Trophoblast cell (in vitro differentiated cells and primary cell): ENCODE results near the gene AASDH.

Experiments used
- DNase-seq, 2 donors: peaks; one replicate each; pipeline ENCODE4 v3.0.0-alpha.2; 2016
- H2AFZ ChIP-seq: 2 replicates; pipeline ENCODE4 v1.6.1; 2013; ENCODE audit warnings: low read length, moderate library complexity, mild to moderate bottlenecking; ENCODE audit not compliant: insufficient read depth, poor library complexity
- H2AK5ac ChIP-seq: 2 replicates; pipeline ENCODE4 v1.6.1; 2013; ENCODE audit warnings: mild to moderate bottlenecking, low read length
- H2BK120ac ChIP-seq: 2 replicates; pipeline ENCODE4 v1.6.1; 2013; ENCODE audit warnings: low read length, mild to moderate bottlenecking, moderate library complexity; ENCODE audit not compliant: insufficient read depth, poor library complexity
- H2BK12ac ChIP-seq: 2 replicates; pipeline ENCODE4 v1.6.1; 2013; ENCODE audit warnings: mild to moderate bottlenecking, low read length, moderate library complexity
- H2BK5ac ChIP-seq: 2 replicates; pipeline ENCODE4 v1.6.1; 2013; ENCODE audit warnings: low read length, low read depth, moderate library complexity, mild to moderate bottlenecking; ENCODE audit not compliant: poor library complexity
- H3K14ac ChIP-seq: 2 replicates; pipeline ENCODE4 v1.6.1; 2013; ENCODE audit warnings: mild to moderate bottlenecking, low read length
- H3K18ac ChIP-seq: 2 replicates; pipeline ENCODE4 v1.6.1; 2013; ENCODE audit warnings: mild to moderate bottlenecking, low read length
- H3K23ac ChIP-seq: 2 replicates; pipeline ENCODE4 v1.6.1; 2013; ENCODE audit warnings: low read length
- H3K27ac ChIP-seq: 2 replicates; pipeline ENCODE4 v1.5.1; 2013; ENCODE audit warnings: low read depth, mild to moderate bottlenecking, inconsistent platforms, low read length, moderate library complexity
- H3K27me3 ChIP-seq: 2 replicates; pipeline ENCODE4 v1.6.1; 2013; ENCODE audit warnings: inconsistent platforms, mild to moderate bottlenecking, low read length, moderate library complexity; ENCODE audit not compliant: insufficient read depth
- H3K36me3 ChIP-seq, 2 experiments: 1 replicate in 1 of 2; 2 replicates in 1 of 2; pipeline ENCODE4 v1.6.1; 2013; ENCODE audit warnings: low read length in 2 of 2, mild to moderate bottlenecking in 2 of 2, moderate library complexity in 1 of 2; ENCODE audit not compliant: insufficient read depth in 2 of 2, control insufficient read depth in 1 of 2
- H3K4ac ChIP-seq: 2 replicates; pipeline ENCODE4 v1.6.1; 2013; ENCODE audit warnings: low read depth, mild to moderate bottlenecking, low read length, moderate library complexity
- H3K4me1 ChIP-seq, 2 experiments: 1 replicate in 1 of 2; 2 replicates in 1 of 2; pipeline ENCODE4 v1.6.1; 2013; ENCODE audit warnings: low read length in 2 of 2, mild to moderate bottlenecking in 2 of 2, moderate library complexity in 1 of 2; ENCODE audit not compliant: insufficient read depth in 2 of 2, control insufficient read depth in 1 of 2
- H3K4me2 ChIP-seq: 2 replicates; pipeline ENCODE4 v1.6.1; 2013; ENCODE audit warnings: inconsistent platforms, mild to moderate bottlenecking, low read length, moderate library complexity
- H3K4me3 ChIP-seq: 2 replicates; pipeline ENCODE4 v1.5.1; 2013; ENCODE audit warnings: mild to moderate bottlenecking, low read depth, low read length, inconsistent platforms
- H3K79me1 ChIP-seq: one replicate; pipeline ENCODE4 v1.6.1; 2013; ENCODE audit warnings: low read length
- H3K79me2 ChIP-seq: 2 replicates; pipeline ENCODE4 v1.6.1; 2013; ENCODE audit warnings: low read length, mild to moderate bottlenecking; ENCODE audit not compliant: control insufficient read depth, insufficient read depth, poor library complexity
- H3K9ac ChIP-seq: 2 replicates; pipeline ENCODE4 v1.6.1; 2013; ENCODE audit warnings: mild to moderate bottlenecking, low read length
- H3K9me3 ChIP-seq: 2 replicates; pipeline ENCODE4 v1.6.1; 2013; ENCODE audit warnings: low read depth, mild to moderate bottlenecking, control low read depth, inconsistent platforms, low read length; ENCODE audit not compliant: insufficient read depth
- H4K12ac ChIP-seq: 2 replicates; pipeline ENCODE4 v1.6.1; 2013; ENCODE audit warnings: low read depth, mild to moderate bottlenecking, low read length, moderate library complexity
- H4K8ac ChIP-seq: 2 replicates; pipeline ENCODE4 v1.6.1; 2013; ENCODE audit warnings: low read depth, mild to moderate bottlenecking, low read length, moderate library complexity
- H4K91ac ChIP-seq: one replicate; pipeline ENCODE4 v1.6.1; 2013; ENCODE audit warnings: low read depth, mild to moderate bottlenecking, low read length, moderate library complexity
- WGBS: extraction: QIAGEN DNeasy Blood & Tissue Kit; methylation state at CpG from one replicate; pipeline ENCODE4 v1.1.7; 2013; ENCODE audit warnings: missing lambda C conversion rate; ENCODE audit not compliant: insufficient read length, insufficient coverage; ENCODE audit errors: extremely low coverage; 5-methylcytosine and 5-hydroxymethylcytosine counted together

The AASDH gene

DNA sequence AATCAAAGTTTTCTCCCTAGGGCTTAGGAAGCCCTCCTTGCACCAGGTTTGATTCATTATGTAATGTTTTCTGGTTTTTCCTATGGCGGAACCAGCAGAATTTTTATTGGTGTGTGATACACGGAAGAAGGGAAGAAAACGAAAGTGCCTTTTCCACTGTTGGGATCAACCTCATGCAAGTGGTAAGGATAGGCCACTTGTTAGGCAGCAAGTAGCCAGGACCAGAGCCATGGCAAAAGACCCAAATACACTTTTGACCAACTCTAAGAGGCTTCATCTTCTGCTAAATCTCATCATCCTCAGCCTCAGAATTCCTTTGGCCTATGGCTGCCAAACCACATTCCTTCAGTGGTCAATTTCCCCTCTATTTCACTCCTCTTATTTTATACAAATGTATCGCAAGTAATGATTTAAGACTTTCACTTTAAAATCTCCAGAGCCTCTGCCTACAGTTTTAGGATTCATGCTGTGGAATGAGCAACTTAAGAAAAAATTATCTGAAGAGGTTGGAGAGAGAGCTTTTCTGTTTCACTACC, 26.9 kb upstream of the AASDH start:
- Histone ChIP-seq H3K4me3 (no peak overlapping the region), H3K79me2 (peaks cover 2% of the 10 kb centered on the region), H2BK12ac (no peak overlapping the region), H4K91ac (no peak overlapping the region), H2BK5ac (no peak overlapping the region), H3K23ac (no peak overlapping the region), H3K9ac (no peak overlapping the region), H3K4me2 (no peak overlapping the region), H3K9me3 (no peaks in the 10 kb centered on the region), H3K27me3 (no peaks in the 10 kb centered on the region), H3K4ac (peak overlapping the region; percentile 6), H2BK120ac (no peak overlapping the region), H3K27ac (no peak overlapping the region), H2AFZ (no peak overlapping the region), H3K18ac (no peak overlapping the region), H3K4me1 (peaks cover 2 to 3% of the 10 kb centered on the region in 2 experiments), H3K79me1 (no peaks in the 10 kb centered on the region), H4K12ac (no peak overlapping the region), H2AK5ac (no peak overlapping the region), H3K36me3 (peaks cover 0 to 2% of the 10 kb centered on the region in 2 experiments), H4K8ac (no peak overlapping the region), H3K14ac (no peak overlapping the region)
- DNase-seq = peak in 1 of 2 donors; percentile 13
- no CpG with 5 or more reads among the region's 4 CpGs for WGBS

DNA sequence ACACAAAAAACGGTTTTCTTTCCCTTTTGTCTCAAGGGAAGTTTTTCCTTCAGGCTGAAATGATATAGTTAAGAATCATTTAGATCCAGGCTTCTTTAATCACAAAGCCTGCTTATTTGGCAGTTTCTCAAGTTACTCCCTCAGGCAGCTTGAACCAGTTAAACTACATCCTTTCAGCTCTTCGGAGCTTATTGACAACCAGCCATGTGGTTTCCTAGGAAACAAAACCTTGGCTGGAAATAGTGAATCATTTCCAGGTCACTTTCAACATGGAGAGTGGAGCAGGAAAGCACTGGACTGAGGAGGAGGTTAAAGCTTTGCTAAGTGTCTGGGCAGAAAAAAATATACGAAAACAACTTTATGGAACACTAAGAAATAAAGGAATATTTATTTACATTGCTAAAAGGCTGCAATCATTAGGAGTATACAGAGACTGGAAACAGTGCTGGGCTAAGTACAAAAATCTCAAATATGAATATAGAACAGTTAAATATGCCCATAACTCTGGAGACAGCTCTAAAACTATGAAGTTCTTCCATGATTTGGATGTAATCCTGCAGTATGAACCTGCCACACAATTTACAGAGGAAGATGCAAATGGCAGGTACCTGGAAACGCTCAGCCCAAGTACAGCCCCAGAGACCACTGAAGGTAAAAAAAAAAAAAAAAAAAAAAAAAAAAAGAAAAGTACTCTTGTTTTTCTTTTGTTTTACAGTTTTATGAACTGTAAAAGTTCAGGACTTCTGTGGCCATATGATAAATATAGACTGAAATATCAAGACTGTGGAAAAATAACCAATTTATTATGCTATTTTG, 23.2 kb upstream of the AASDH start:
- no peak overlapping the region for H3K4ac ChIP-seq
- no peak overlapping the region for H4K8ac ChIP-seq
- peaks cover 2 to 3% of the 10 kb centered on the region in 2 experiments for H3K4me1 ChIP-seq
- peak overlapping the region; percentile 63 for H3K4me2 ChIP-seq
- H3K23ac ChIP-seq = no peak overlapping the region
- no peaks in the 10 kb centered on the region for H3K9me3 ChIP-seq
- no peak overlapping the region for H4K12ac ChIP-seq
- no peak overlapping the region for H2BK5ac ChIP-seq
- DNase-seq = peak; percentile 91 to 99
- no peak overlapping the region for H3K18ac ChIP-seq
- no peak overlapping the region for H3K4me3 ChIP-seq
- H3K9ac ChIP-seq = no peak overlapping the region
- no peaks in the 10 kb centered on the region for H3K27me3 ChIP-seq
- H3K79me1 ChIP-seq = no peaks in the 10 kb centered on the region
- H2AFZ ChIP-seq = no peak overlapping the region
- no peaks in the 10 kb centered on the region for H3K79me2 ChIP-seq
- no CpG with 5 or more reads among the region's 4 CpGs for WGBS
- peak overlapping the region; percentile 76 for H3K27ac ChIP-seq
- H3K36me3 ChIP-seq = peaks cover under 1 to 1% of the 10 kb centered on the region in 2 experiments
- no peak overlapping the region for H2BK12ac ChIP-seq
- H3K14ac ChIP-seq = no peak overlapping the region
- H4K91ac ChIP-seq = no peak overlapping the region
- no peak overlapping the region for H2BK120ac ChIP-seq
- no peak overlapping the region for H2AK5ac ChIP-seq

DNA sequence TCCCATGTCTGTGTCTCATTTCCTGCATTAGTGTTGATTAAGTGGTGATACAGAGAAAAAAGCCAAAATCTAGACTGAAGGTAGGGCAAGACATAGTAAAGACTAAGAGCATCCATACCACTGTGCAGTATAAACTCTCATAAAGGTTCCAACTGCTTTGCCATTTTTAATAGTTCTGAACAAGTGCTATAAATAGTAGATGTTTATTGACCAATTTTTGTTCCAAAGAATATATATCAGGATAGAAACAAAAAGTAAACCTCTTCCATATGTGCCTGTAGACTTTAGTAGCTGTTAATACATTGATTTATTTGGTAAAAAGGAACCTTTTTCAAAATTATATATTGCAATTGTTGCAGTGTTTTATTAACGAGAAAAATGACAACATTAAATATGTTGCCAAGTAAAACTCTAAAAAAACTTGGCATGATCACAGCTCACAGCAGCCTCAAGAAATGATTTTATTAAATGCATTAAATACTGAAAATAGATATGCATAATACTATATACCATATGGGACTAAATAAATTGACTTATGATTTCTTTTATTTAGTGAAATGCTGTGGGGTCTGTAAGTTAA, 22.3 kb upstream of the AASDH start:
- Histone ChIP-seq H3K27me3 (no peaks in the 10 kb centered on the region), H3K4ac (no peak overlapping the region), H3K4me1 (peaks cover 2 to 3% of the 10 kb centered on the region in 2 experiments), H4K91ac (no peak overlapping the region), H3K9ac (no peak overlapping the region), H3K18ac (no peak overlapping the region), H3K36me3 (peaks cover 3 to 4% of the 10 kb centered on the region in 2 experiments), H2BK120ac (no peak overlapping the region), H3K23ac (no peak overlapping the region), H4K8ac (no peak overlapping the region), H3K14ac (no peak overlapping the region), H3K79me1 (no peaks in the 10 kb centered on the region), H2AK5ac (no peak overlapping the region), H2AFZ (no peak overlapping the region), H3K27ac (no peak overlapping the region), H2BK12ac (no peak overlapping the region), H3K79me2 (no peaks in the 10 kb centered on the region), H3K9me3 (no peaks in the 10 kb centered on the region), H3K4me3 (no peak overlapping the region), H4K12ac (no peak overlapping the region), H2BK5ac (no peak overlapping the region), H3K4me2 (no peak overlapping the region)
- no peak for DNase-seq
- WGBS = no CpG with 5 or more reads among the region's 1 CpG

DNA sequence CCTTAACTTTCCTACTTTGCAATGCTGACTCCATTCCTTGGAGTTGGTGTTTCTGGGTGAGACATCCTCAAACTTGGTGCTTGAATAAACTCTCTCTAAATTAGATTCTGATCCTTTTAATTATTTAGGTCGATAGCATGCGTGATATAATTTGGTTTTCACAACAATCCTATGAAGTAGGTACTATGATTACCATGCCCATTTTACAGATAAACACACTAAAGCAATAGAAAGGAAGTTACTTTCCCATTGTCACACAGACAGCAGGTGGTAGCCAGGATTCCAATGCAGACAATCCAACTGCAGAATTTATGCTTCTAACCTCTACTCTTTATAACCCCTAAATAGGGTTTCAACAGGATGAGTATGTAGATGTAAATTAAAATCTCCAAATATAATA, 21.7 kb upstream of the AASDH start:
- Histone ChIP-seq H4K12ac (no peak overlapping the region), H2AFZ (no peak overlapping the region), H2BK5ac (no peak overlapping the region), H3K18ac (no peak overlapping the region), H2BK120ac (no peak overlapping the region), H3K23ac (no peak overlapping the region), H3K4ac (no peak overlapping the region), H4K91ac (no peak overlapping the region), H3K9me3 (no peaks in the 10 kb centered on the region), H3K4me3 (no peak overlapping the region), H3K9ac (no peak overlapping the region), H3K79me2 (no peaks in the 10 kb centered on the region), H2AK5ac (no peak overlapping the region), H3K14ac (no peak overlapping the region), H3K27me3 (no peaks in the 10 kb centered on the region), H3K4me1 (no peaks in the 10 kb centered on the region), H3K36me3 (peaks cover 3 to 4% of the 10 kb centered on the region in 2 experiments), H2BK12ac (no peak overlapping the region), H4K8ac (no peak overlapping the region), H3K4me2 (no peak overlapping the region), H3K27ac (no peak overlapping the region), H3K79me1 (no peaks in the 10 kb centered on the region)
- WGBS = no CpG with 5 or more reads among the region's 2 CpGs
- DNase-seq = no peak
